ENCODE results near the gene PAQR9. TPM values are rescaled to one million over a fixed set of nuclear protein-coding genes. Genes with fewer than 3 reads are reported as not detected.

PAQR9 gene
- total and polyA plus RNA-seq, 2 donors (not counting 1 experiment from before 2014, with no cell fraction given), result not detected

DNA sequence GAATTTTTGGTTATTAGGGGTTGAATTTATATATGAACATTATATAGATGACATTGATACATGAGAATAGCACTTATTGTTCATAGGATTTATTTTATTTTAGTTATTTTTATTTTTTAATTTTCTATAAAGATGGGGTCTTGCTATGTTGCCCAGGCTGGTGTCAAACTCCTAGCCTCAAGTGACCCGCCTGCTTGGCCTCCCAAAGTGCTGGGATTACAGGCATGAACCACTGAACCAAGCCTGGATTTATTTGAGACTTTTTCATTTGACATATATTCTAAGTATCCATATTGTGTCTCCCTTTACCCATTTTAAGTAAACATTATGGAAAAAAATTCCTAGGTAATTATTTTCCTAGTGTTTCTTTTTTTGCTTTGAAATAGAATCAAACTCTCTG is 12.5 kb downstream of the PAQR9 start:
- Histone ChIP-seq H4K20me1 (ENCODE audit: control insufficient read depth, extremely low read depth, insufficient read depth, low read length) (no peaks in the 10 kb centered on the region), H3K4me3 (replicated peaks in 1 of 4; ENCODE audit: control extremely low read depth in 1 of 4, insufficient read depth in 1 of 4, low read depth in 3 of 4, low read length in 4 of 4) (no peak overlapping the region), H3K9me3 (ENCODE audit: control insufficient read depth, insufficient read depth, low read depth, low read length) (no peaks in the 10 kb centered on the region), H3K4me2 (ENCODE audit: extremely low read depth, insufficient read depth, low read length) (no peak overlapping the region), H3K36me3 (ENCODE audit: control insufficient read depth, insufficient read depth, low read length) (no peaks in the 10 kb centered on the region), H3K27ac (ENCODE audit: insufficient read depth, low read length) (no peak overlapping the region), H2AFZ (ENCODE audit: low read length) (no peak overlapping the region), H3K27me3 (ENCODE audit: control insufficient read depth, insufficient read depth, low read length) (no peaks in the 10 kb centered on the region), H3K79me2 (ENCODE audit: control insufficient read depth, insufficient read depth, low read length) (no peaks in the 10 kb centered on the region), H3K9ac (ENCODE audit: insufficient read depth, low read length) (no peak overlapping the region), H3K4me1 (ENCODE audit: control insufficient read depth, extremely low read depth, insufficient read depth, low read length) (no peaks in the 10 kb centered on the region)
- no peak for DNase-seq (ENCODE audit: low read depth in 2 of 2)
- TF ChIP-seq EZH2 (IDR thresholded peaks at IDR 0.05; ENCODE audit: low read length, missing control alignments), result no peak
- TF ChIP-seq CTCF (conservative IDR thresholded peaks at IDR 0.05 in 1 of 2, IDR thresholded peaks at IDR 0.05 in 1 of 2; ENCODE audit: low read depth in 1 of 2, low read length in 2 of 2), result no peak

GRCh38 chr3:142947799-142948575 is 15.5 kb downstream of the PAQR9 start:
- peak in 1 of 2 donors; percentile 46 for DNase-seq (ENCODE audit: low read depth in 2 of 2)
- no peak for TF ChIP-seq CTCF (conservative IDR thresholded peaks at IDR 0.05 in 1 of 2, IDR thresholded peaks at IDR 0.05 in 1 of 2; ENCODE audit: low read depth in 1 of 2, low read length in 2 of 2)
- TF ChIP-seq EZH2 (IDR thresholded peaks at IDR 0.05; ENCODE audit: low read length, missing control alignments), result no peak
- H2AFZ ChIP-seq (ENCODE audit: low read length), result no peak overlapping the region
- no peak overlapping the region for H3K4me3 ChIP-seq (replicated peaks in 1 of 4; ENCODE audit: control extremely low read depth in 1 of 4, insufficient read depth in 1 of 4, low read depth in 3 of 4, low read length in 4 of 4)
- no peaks in the 10 kb centered on the region for H3K79me2 ChIP-seq (ENCODE audit: control insufficient read depth, insufficient read depth, low read length)
- H3K27ac ChIP-seq (ENCODE audit: insufficient read depth, low read length), result no peak overlapping the region
- H4K20me1 ChIP-seq (ENCODE audit: control insufficient read depth, extremely low read depth, insufficient read depth, low read length), result no peaks in the 10 kb centered on the region
- no peaks in the 10 kb centered on the region for H3K27me3 ChIP-seq (ENCODE audit: control insufficient read depth, insufficient read depth, low read length)
- no peaks in the 10 kb centered on the region for H3K4me1 ChIP-seq (ENCODE audit: control insufficient read depth, extremely low read depth, insufficient read depth, low read length)
- H3K9me3 ChIP-seq (ENCODE audit: control insufficient read depth, insufficient read depth, low read depth, low read length), result no peaks in the 10 kb centered on the region
- no peaks in the 10 kb centered on the region for H3K36me3 ChIP-seq (ENCODE audit: control insufficient read depth, insufficient read depth, low read length)
- no peak overlapping the region for H3K4me2 ChIP-seq (ENCODE audit: extremely low read depth, insufficient read depth, low read length)
- H3K9ac ChIP-seq (ENCODE audit: insufficient read depth, low read length), result no peak overlapping the region

- no peaks in the 10 kb centered on the region for H4K20me1 ChIP-seq (ENCODE audit: control insufficient read depth, extremely low read depth, insufficient read depth, low read length)
- TF ChIP-seq EZH2 (IDR thresholded peaks at IDR 0.05; ENCODE audit: low read length, missing control alignments), result no peak
- no peak for TF ChIP-seq CTCF (conservative IDR thresholded peaks at IDR 0.05 in 1 of 2, IDR thresholded peaks at IDR 0.05 in 1 of 2; ENCODE audit: low read depth in 1 of 2, low read length in 2 of 2)
- H3K36me3 ChIP-seq (ENCODE audit: control insufficient read depth, insufficient read depth, low read length), result no peaks in the 10 kb centered on the region
- H3K79me2 ChIP-seq (ENCODE audit: control insufficient read depth, insufficient read depth, low read length), result no peaks in the 10 kb centered on the region
- H2AFZ ChIP-seq (ENCODE audit: low read length), result no peak overlapping the region
- H3K27me3 ChIP-seq (ENCODE audit: control insufficient read depth, insufficient read depth, low read length), result no peaks in the 10 kb centered on the region
- no peak for DNase-seq (ENCODE audit: low read depth in 2 of 2)
- H3K4me1 ChIP-seq (ENCODE audit: control insufficient read depth, extremely low read depth, insufficient read depth, low read length), result no peaks in the 10 kb centered on the region
- H3K9me3 ChIP-seq (ENCODE audit: control insufficient read depth, insufficient read depth, low read depth, low read length), result no peaks in the 10 kb centered on the region
- H3K27ac ChIP-seq (ENCODE audit: insufficient read depth, low read length), result no peak overlapping the region
- H3K9ac ChIP-seq (ENCODE audit: insufficient read depth, low read length), result no peak overlapping the region
- H3K4me2 ChIP-seq (ENCODE audit: extremely low read depth, insufficient read depth, low read length), result peak overlapping the region; percentile 8
- H3K4me3 ChIP-seq (replicated peaks in 1 of 4; ENCODE audit: control extremely low read depth in 1 of 4, insufficient read depth in 1 of 4, low read depth in 3 of 4, low read length in 4 of 4), result no peak overlapping the region
Measured at GRCh38 chr3:142947352-142947751, 16.1 kb downstream of the PAQR9 start.
